Ovary (tissue), 3 donors: ENCODE data around the gene CPLX3.

Experiments used
- CTCF ChIP-seq, 3 donors: fragments of 450-650 bp in 2 of 3; fragments of 200-600 bp in 1 of 3; IDR thresholded peaks; one replicate each; pipeline versions ENCODE4 v1.5.1 to v1.8.0; 2016 to 2022; ENCODE audit warnings: antibody characterized with exemption in 3 of 3, mild to moderate bottlenecking in 1 of 3
- POLR2A ChIP-seq: fragments of 450-650 bp; IDR thresholded peaks from one replicate; pipeline ENCODE4 v1.6.1; 2017; ENCODE audit warnings: antibody characterized with exemption, mild to moderate bottlenecking, moderate library complexity
- donor health status: DM: no; HTN: no; CAD: no.

- TF ChIP-seq POLR2A (no peak), CTCF (IDR thresholded peaks at IDR 0.05) (no peak)
These were observed 27.1 kb upstream of the CPLX3 start for GRCh38 chr15:74799255-74799855.
